LNCaP clone FGC (cell line): ENCODE measurements around the gene L3HYPDH.

Experiments
- DNase-seq: peaks from one replicate; pipeline ENCODE4 v3.0.0-alpha.2; 2011; ENCODE audit warnings: low read depth
- H3K4me3 ChIP-seq: 2 replicates; pipeline ENCODE4 v1.5.1; 2011; ENCODE audit warnings: mild to moderate bottlenecking, low read depth, low read length, control low read depth
- TF ChIP-seq, protein P1 (sequence below): IDR thresholded peaks from 2 replicates; pipeline ENCODE4 v1.5.1; 2012; ENCODE audit warnings: mild to moderate bottlenecking; ENCODE audit not compliant: control insufficient read depth, insufficient read depth; ENCODE audit errors: extremely low read depth

L3HYPDH gene

DNA sequence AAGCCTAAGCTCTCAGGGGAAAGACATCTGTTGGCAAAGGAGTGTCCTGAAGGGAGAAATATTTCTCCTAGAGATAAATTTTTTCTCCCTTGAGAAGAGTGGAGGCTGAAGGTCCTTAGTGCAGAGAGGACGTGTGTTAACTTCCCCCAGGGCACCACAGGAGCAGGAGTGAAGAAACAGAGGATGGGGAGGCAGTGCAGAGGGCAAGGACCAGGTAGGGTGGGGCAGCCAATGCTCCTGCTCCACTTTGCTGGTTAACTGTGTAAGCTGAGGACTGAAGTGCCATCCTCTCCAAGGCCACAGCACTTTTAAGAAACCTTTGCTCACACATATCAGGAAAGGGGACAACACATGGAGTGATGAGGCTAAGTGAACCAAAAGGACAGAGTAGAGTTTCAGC lies 4.0 kb downstream of the L3HYPDH start:
- H3K4me3 ChIP-seq: no peak overlapping the region
- TF ChIP-seq, protein P1, sequence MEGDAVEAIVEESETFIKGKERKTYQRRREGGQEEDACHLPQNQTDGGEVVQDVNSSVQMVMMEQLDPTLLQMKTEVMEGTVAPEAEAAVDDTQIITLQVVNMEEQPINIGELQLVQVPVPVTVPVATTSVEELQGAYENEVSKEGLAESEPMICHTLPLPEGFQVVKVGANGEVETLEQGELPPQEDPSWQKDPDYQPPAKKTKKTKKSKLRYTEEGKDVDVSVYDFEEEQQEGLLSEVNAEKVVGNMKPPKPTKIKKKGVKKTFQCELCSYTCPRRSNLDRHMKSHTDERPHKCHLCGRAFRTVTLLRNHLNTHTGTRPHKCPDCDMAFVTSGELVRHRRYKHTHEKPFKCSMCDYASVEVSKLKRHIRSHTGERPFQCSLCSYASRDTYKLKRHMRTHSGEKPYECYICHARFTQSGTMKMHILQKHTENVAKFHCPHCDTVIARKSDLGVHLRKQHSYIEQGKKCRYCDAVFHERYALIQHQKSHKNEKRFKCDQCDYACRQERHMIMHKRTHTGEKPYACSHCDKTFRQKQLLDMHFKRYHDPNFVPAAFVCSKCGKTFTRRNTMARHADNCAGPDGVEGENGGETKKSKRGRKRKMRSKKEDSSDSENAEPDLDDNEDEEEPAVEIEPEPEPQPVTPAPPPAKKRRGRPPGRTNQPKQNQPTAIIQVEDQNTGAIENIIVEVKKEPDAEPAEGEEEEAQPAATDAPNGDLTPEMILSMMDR: no peak
- no peak for DNase-seq

GRCh38 chr14:59478540-59478939 lies 5.7 kb downstream of the L3HYPDH start:
- TF ChIP-seq, protein P1: no peak
- DNase-seq: no peak
- no peak overlapping the region for H3K4me3 ChIP-seq

DNA sequence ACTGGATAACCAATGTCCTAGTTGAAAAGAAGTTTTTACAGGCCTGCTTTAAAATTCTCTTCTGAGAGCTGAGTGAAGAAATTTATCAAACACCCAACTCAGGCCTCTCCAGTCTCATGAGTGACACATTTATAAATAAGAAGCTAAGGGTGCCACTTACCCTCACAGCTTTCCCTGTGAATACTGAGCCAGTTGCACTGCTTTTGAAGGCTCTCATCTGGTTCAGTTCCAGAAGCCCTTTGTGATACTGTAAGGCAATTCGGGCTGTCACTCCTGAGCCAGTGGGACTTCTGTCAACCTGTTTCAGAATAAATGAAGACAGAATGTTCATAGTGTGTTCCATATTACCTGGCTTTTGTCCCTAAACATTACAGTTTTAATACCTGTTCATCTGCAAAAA lies 8.5 kb downstream of the L3HYPDH start:
- no peak for DNase-seq
- H3K4me3 ChIP-seq: no peak overlapping the region
- TF ChIP-seq, protein P1: no peak

- no peak overlapping the region for H3K4me3 ChIP-seq
- DNase-seq: no peak
- TF ChIP-seq, protein P1: no peak
Observed at GRCh38 chr14:59474172-59474571, 10.0 kb downstream of the L3HYPDH start.

DNA sequence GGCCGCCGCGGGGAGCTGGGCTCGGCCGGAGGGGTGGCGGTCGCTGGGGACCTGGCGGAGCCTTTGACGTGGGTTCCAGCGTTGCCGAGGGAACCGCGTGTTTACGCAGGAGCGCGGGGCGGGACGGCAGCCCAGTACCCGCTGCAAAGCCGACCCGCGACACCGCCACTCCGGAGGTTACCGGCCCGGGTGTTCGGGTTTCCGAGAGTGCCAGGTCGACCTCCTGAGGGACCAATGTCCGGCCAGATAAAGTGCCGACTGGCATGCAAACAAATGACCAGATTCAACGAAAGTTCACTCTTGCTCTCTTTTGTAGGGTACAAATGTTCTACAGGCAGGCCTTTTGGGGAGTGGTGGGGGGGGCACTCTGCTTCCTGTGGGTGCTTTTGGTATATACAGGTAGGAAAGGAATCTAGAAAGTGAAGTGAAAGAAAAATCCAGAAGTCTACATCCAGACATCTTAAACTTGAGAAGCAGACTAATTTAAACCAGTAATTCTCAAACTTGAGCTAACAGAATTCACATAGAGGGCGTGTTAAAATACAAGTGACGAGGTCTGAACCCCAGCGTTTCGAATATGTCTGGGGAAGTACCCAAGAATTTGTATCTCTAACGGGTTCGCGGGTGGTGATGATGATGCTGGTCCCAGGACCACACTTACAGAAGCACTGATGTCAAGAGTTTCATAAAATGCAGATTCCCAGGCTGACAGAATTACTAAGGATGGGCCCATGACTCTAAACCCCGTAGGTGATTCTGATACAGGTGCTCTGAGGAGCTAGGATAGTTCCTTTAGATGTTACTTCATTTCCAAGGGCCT lies 18.7 kb downstream of the L3HYPDH start, which contains the start of gene GPR135:
Gene GPR135, minus strand, starts transcription at position 65 of the 820 bp plus-strand sequence. CDS start 154 bp downstream, outside the sequence.
- no peak within 1 kb of the TSS for H3K4me3 ChIP-seq
- no peak for DNase-seq
- TF ChIP-seq, protein P1: no peak

- TF ChIP-seq, protein P1: no peak
- H3K4me3 ChIP-seq: no peak overlapping the region
- no peak for DNase-seq
Observed at GRCh38 chr14:59464486-59465315, 19.5 kb downstream of the L3HYPDH start.
